Renal cortex interstitium (tissue), 11 donors: ENCODE data around the gene PRR33. TPM values are rescaled to one million over a fixed set of nuclear protein-coding genes. Genes with fewer than 3 reads are reported as not detected.
"Not testable (repeated sequence)": the region's sequence is repeated elsewhere in the genome, so short reads cannot be mapped to it uniquely, and the experiment has no call there.

Source experiments
- DNase-seq, 11 donors: peaks; one replicate each; pipeline ENCODE4 v3.0.0-alpha.2; 2013; ENCODE audit warnings: low read depth in 9 of 11, low spot score in 4 of 11; ENCODE audit errors: extremely low read depth in 1 of 11
- polyA plus RNA-seq, 3 donors: library from polyadenylated mRNA; unstranded; fragments of 120-200 nt; gene quantifications; one replicate each; pipeline ENCODE4 v1.2.1, GENCODE V29; 2013; ENCODE audit not compliant: insufficient read length in 3 of 3

PRR33 gene
- polyA plus RNA-seq, 3 donors, result 0.29 to 0.32 TPM; not detected in 1

GRCh38 chr11:1881442-1882264, 10.0 kb downstream of the PRR33 start:
- no peak for DNase-seq

DNA sequence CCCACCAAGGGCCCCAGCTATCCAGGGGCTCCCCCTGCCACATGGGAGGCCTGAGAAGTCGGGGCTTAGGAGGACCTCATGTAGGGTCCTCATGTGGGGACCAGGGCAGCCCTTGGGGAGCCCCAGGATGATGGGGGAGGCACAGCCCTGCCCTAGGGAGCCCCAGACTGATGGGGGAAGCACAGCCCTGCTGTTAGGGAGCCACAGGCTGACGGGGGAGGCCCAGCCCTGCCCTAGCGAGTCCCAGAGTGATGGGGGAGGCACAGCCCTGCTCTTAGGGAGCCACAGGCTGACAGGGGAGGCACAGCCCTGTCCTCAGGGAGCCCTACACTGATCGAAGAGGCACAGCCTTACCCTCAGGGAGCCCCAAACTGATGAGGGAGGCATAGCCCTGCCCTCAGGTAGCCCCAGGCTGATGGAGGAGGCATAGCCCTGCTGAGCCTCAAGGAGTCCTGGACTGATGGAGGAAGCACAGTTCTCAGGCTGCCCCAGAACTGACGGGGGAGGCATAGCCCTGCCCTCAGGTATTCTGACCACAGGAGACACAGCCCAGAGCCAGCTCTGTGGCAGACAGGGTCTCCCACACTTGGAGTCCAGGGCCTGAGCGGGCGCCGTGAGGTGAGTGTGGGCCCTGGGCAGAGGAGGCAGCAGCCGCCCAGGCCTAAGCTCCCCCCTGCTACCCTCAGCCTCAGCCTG, 10.8 kb downstream of the PRR33 start:
- DNase-seq, result no peak

DNA sequence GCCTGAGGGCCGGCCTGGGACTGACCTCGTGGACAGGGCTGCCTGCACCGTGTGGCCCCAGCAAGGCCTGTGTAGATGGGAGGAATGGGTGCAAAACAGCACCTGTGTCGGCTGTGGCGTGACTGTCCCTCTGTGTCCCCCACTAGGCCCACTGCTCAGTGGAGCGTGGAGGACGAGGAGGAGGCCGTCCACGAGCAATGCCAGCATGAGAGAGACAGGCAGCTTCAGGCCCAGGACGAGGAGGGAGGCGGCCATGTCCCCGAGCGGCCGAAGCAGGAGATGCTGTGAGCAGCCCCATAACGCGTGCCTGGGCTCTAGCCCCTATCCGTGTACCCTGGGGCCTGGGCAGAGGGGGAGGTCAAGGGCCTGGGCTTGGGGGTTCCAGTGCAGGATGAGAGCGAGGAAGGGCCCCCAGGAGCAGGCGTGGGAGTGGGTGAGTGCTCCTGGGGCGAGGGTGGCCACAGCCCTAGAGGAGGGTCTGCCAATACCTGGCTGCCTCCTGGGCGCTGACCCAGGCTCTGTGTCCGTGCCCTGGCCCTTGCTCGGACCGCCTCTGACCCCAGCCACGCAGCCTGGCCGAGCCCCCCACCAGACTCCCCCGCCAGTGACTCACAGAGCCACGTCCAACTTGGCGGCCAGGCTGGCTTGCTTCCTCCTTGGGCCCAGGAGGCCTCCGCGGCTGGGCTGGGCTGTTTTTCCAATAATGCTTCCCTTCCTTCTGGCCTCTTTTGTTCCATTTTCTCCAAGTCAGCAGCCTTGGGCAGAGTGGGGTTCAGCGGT, 11.6 kb downstream of the PRR33 start:
- DNase-seq, result no peak

DNA sequence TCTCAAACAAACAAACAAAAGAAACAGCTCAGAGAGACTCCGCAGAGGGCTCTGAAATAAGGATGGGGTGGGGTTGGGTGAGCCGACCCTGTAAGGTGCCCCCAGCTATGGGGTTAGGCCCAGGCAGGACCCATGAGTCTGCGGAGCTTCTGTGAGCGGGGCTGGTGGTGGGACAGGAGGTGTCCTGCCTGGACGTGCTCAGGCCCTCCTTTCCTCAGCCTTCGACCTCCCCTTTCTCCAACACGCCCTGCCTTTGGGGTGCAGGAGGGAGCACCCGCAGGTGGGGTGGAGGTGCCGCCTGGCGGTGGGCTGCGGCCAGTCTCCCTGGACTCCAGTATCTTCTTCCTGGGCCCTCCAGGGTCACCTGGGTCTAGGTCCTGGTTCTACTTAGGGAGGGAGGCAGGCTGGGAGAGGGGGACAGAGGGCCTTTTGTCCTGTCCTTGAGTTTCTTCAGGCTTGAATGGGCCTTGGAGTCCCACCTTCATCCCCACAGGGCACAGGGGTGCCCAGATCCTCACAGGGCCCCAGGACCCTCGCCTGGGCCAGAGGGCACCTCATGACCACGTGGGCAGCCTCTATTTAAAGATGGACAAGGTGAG, 12.3 kb downstream of the PRR33 start:
- DNase-seq, result no peak

DNA sequence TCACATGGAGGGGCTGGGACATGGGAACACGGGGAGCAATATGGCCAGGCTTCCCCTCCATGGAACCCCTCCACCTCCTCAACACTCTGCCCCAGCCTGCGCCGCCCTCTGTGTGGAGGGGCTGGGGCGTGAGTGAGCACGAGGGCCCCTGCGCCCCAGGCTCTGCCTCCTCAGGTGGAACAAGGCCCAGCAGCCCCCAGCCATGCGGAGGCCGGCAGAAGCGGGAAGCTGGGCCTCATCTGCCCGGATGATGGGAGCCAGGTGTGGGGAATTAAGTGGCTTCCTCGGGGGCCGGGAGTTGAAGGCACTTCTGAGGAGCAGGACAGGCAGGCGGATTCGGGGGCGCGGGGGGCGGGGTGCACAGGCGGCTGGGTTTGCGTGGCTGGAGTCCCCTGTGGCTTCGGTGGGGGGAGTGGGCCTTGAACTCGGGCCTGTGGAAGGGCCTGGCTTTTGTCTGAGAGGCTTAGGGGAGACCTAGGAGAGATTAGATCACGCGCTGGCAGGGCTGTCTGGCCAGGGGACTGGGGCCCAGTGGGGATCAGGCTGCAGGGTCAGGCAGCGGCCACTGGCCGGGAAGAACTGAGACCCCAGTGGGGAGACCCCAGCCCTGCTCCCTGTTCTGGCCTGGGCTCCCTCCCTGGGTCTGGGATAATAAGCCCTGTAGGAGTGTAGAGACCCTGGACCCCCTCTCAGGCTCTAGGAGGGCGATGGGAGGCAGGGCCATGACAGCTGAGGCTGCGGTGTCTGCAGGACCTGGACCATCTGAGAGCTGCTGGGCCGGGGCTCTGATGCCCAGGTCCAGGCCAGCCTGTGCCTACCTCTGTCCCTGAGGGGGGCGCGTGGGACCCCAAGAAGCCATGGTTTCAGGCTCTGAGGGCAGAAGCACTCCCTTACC, 13.3 kb downstream of the PRR33 start:
- DNase-seq, result no peak

DNA sequence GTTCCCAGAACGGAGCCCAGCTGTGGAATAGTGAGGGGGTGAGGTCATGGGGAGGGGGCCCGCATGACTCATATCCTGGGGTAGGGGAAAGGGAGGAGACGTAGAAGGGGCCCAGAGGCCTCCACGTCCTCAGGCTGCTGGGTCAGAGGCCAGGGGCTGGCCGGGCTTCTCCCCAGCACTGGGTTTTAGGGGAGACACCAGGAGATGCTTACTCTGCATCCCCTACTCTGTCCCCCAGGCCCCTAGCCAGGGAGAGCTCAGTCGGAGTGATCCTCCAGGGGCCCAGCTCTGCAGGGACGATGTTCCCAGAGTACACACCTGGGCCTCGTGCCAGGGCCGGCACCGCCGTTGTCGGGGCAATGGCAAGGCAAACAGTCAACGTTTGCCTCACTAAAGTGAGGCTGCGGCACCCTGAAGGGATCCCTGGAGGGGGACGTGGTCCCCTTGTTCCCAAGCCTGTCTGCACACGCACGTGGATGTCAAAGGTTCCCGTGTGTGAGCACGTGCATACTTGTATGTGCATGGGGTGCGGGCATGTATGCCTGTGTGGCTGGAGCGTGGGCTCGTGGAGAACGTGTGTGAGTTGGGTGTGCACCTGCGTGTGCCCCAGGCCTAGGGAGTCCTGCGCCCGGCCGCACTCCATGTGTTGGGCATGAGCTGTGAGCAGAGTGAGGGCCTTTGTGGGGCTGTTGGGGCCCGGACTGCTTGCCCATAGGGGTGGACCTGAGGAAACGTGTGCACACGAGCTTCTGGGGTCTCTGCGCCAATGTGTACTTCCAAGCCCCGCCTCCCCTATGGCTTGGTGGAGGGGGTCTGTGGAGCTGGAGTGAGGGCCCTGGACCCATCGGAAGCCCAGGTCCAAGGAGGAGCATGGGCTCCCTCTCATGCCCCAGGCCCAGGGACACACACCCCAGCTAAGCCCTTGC, 14.2 kb downstream of the PRR33 start:
- DNase-seq, result no peak

- DNase-seq, result no peak
Observed at GRCh38 chr11:1876361-1877063, 15.2 kb downstream of the PRR33 start.

- DNase-seq, result not testable (repeated sequence)
Observed at GRCh38 chr11:1875851-1876301, 15.8 kb downstream of the PRR33 start.

DNA sequence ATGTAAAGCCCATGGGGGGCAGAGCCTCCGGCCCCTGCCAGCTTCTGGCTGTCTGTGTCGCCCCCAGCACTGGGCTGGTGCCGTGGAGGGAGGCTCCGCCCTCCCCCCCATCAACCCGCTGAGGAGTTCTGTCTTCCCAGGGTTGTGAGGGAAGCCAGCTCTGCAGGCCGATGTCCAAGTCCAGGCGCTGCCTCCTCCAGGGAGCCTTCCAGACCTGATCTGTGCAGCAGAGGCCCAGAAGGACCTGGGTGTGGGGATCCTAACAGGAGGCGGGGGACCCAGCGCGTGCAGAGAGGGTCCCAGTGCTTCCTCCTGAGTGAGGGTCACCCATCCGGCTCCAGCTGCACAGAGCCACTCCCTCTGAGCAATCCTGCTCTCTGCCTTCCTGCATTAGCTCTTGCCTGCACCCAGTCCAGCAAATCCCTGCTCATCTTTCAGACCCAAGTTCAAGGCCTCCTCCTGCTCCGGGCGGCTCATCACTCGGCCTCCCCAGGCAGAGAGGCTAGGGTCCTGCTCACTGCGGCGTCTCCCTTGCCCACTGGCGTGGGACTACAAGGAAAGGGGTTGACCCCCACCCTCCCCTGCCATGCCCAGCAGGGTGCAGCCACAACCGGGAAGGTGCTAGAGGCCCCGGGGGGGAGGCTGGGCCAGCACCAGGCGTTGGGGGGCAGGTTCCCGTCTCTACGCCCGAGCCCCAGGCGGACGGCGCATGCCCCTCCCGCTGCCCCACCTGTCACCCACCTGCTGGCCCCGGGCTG, 16.4 kb downstream of the PRR33 start:
- DNase-seq, result no peak

GRCh38 chr11:1874441-1875092, 17.1 kb downstream of the PRR33 start:
- not testable (repeated sequence) for DNase-seq

- DNase-seq, result not testable (repeated sequence)
Observed at GRCh38 chr11:1873813-1874150, 17.9 kb downstream of the PRR33 start.

- peak in 8 of 11 donors; percentile 73 to 86 (median 80) for DNase-seq
Observed at GRCh38 chr11:1873048-1873812, 18.5 kb downstream of the PRR33 start.

DNA sequence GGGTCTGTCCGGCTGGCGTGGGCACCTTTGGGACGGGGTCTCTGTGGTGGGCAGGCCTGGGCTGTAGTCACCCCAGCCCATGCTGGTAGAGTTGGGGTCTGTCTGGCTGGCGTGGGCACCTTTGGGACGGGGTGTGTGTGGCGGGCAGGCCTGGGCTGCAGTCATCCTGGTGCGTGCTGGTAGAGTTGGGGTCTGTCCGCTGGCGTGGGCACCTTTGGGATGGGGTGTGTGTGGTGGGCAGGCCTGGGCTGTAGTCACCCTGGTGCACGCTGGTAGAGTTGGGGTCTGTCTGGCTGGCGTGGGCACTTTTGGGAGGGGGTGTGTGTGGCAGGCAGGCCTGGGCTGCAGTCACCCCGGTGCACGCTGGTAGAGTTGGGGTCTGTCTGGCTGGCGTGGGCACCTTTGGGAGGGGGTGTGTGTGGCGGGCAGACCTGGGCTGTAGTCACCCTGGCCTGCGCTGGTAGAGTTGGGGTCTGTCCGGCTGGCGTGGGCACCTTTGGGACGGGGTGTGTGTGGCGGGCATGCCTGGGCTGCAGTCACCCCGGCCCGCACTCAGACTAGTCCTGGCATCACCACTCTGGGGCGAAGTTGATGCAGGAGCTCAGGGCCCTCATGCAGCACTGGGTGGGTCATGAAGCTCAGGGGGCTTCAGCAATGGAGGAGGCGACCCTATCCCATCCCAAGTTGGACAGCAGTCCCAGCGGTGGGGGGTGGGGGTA, 19.3 kb downstream of the PRR33 start:
- DNase-seq, result no peak

- no peak for DNase-seq
Observed at GRCh38 chr11:1871531-1871930, 20.2 kb downstream of the PRR33 start.
